Measurements from ENCODE around the gene ZNHIT2.

DNA sequence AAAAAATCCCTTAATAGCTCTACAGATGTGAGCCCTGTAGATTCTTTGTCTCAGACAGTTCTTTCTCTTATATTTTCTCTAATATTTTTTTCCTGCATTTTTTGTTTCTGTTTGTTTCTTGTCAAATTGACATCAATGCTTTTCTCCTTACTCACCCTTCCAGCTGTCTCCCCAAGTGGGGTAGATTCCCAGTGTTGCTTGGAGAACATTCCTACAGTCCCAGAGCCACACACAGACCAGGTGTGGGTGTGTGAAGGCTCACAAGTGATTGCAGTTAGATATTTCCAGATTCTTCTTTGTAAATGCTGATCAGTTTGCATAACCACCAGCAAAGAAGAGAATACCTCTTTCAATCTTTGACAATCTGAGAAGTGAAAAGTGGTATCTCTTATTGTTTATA is 14.0 kb downstream of the ZNHIT2 start:
- no peak for TF ChIP-seq POLR2AphosphoS5 (IDR thresholded peaks at IDR 0.05; ENCODE audit: low read depth, low read length)
- TF ChIP-seq POLR2A (IDR thresholded peaks at IDR 0.05; ENCODE audit: low read depth, low read length), result no peak
